Measurements from ENCODE around the gene TMEM101.
"Not testable (repeated sequence)": the region's sequence is repeated elsewhere in the genome, so short reads cannot be mapped to it uniquely, and the experiment has no call there.

DNA sequence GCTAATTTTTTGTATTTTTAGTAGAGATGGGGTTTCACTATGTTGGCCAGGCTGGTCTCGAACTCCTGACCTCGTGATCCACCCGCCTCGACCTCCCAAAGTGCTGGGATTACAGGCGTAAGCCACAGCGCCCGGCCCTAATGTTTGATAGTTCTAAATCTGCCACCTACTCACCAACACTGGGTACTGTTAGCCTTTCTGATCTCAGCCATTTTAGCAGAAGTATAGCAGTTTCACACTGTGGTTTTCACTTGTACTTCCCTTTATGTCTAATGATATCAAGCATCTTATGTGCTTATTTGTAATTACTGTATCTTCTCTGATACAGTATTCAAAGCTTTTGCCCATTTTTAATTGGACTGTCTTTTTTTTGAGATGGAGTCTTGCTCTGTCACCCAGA is 32.1 kb upstream of the TMEM101 start:
- TF ChIP-seq CTCF (optimal IDR thresholded peaks at IDR 0.05 in 1 of 3, IDR thresholded peaks at IDR 0.05 in 1 of 3, conservative IDR thresholded peaks at IDR 0.05 in 1 of 3; ENCODE audit: extremely low read depth in 1 of 3, insufficient read depth in 2 of 3, low read length in 3 of 3); EZH2 (IDR thresholded peaks at IDR 0.05; ENCODE audit: low read length): not testable (repeated sequence)
